ENCODE data around the gene HOXB4. TPM values are rescaled to one million over a fixed set of nuclear protein-coding genes. Genes with fewer than 3 reads are reported as not detected.

The HOXB4 gene
- total RNA-seq, 1 donor = 0.31 TPM

DNA sequence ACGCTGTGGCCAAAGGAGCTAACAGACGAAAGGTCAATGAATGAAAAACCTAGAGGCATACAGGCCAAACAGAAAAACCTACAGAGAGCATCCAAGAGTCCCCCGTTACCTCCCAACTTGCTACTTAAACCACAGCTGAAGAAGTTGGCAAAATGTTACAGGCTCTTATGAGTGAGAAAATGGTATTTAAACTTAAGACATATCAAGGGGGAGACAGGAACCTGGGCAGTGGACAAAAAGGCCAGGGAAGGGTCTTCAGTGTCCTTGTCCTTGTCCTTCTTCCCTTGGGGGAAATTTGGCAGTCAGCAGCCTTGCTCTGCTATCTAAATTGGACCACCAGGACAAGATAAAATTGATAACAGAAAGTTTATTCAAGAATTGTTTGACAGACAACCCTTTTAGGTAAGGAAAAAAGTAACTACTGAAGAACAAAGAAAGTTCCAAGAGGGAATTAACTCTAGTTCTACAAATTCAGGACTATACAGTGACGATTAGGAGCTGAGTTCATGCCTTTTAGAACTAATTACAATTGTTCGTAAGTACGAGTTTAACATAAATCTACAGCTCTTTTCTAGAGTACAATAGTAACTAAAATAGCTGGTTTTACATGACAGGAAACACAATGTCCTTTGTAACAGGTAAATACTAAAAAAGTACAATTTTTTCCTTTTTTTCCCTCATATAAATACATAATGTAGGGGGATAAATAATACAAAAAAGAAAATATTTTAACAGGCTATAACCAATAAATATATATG, 29.4 kb downstream of the HOXB4 start:
- H3K27me3 ChIP-seq (ENCODE audit: insufficient read depth, low read length) = peaks cover 36% of the 10 kb centered on the region
- peaks cover 35% of the 10 kb centered on the region for H3K4me1 ChIP-seq (ENCODE audit: insufficient read depth, low read length)
- H3K4me3 ChIP-seq (ENCODE audit: low read length) = no peak overlapping the region
- H3K9me3 ChIP-seq (ENCODE audit: low read depth, low read length) = no peaks in the 10 kb centered on the region

DNA sequence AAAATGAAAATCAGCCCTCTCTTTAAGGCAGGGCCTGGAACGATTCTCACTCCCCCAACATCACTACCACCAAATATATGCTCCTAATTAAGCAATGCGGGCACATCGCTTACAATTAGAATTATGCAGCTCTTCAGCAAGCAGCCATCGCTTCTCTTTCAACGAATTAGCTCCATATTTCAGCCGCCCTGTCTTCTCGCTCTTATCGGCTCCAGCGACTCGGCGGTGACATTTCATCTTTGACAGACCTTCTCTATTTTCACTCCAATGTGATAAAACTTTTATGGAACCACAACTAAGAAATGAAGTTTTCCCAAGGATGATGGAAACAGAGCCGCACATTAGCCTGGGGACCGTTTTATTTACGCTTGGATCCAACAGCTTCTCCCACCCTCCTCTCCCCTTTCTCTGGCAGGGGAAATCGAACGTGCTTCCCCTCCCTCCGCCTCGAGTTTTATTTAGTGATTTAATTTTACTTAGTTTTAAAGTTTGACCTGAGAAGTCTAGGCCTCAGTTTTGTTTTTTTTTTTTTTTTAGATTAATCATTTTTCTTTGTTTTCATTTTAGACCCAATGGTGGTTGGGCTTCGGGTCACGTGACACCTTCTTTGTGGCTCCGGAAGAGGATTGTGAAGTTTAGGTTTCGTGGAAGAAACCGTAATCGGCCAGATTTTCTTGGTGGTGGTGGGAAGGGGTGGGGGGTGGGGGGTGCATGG, 30.2 kb downstream of the HOXB4 start:
- Histone ChIP-seq H3K9me3 (ENCODE audit: low read depth, low read length) (no peaks in the 10 kb centered on the region), H3K27me3 (ENCODE audit: insufficient read depth, low read length) (peaks cover 40% of the 10 kb centered on the region), H3K4me3 (ENCODE audit: low read length) (peak overlapping the region; percentile 30), H3K4me1 (ENCODE audit: insufficient read depth, low read length) (peaks cover 41% of the 10 kb centered on the region)

DNA sequence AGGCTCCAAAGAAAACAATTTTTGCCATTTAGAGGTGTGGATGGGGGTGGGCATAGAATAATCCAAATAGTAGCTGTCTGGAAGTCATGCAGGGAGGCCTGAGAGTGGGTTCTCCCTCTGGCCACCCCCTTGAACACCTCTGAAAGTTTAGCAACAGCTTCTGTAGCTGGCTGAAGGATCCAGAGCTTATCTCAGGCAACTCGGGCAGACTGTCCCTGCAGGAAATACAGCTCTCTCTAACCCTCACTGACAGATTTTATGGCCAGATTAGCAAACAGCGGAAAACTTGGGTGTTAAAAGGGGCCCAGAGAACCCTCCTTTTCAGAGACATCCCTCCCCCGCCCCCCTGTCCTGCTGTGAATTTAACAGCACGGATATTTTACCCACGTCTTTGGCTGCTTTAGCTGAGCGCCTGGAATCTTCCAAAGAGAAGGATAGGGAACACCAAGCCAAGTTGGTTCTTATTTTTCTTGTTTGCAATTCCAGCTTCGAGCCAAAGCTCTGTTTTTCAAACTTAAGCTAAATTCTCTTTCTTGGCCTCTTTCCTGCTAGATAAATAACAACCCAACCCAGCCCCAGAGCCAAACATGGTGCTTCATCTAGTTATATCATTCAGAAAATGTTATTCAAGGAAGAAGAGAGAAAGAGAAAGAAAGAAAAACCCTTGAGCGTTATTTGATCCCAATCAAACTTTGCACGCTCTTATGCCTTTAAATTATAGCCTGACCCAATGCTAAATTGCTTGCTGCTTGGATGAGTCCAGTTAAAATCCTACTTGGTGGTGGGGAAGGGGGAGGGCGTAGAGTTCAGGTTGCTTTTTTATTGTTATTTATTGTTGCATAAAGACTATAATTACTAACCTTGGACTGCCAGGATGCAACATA, 31.0 kb downstream of the HOXB4 start:
- Histone ChIP-seq H3K4me3 (ENCODE audit: low read length) (no peak overlapping the region), H3K27me3 (ENCODE audit: insufficient read depth, low read length) (peaks cover 48% of the 10 kb centered on the region), H3K9me3 (ENCODE audit: low read depth, low read length) (no peaks in the 10 kb centered on the region), H3K4me1 (ENCODE audit: insufficient read depth, low read length) (peaks cover 48% of the 10 kb centered on the region)

DNA sequence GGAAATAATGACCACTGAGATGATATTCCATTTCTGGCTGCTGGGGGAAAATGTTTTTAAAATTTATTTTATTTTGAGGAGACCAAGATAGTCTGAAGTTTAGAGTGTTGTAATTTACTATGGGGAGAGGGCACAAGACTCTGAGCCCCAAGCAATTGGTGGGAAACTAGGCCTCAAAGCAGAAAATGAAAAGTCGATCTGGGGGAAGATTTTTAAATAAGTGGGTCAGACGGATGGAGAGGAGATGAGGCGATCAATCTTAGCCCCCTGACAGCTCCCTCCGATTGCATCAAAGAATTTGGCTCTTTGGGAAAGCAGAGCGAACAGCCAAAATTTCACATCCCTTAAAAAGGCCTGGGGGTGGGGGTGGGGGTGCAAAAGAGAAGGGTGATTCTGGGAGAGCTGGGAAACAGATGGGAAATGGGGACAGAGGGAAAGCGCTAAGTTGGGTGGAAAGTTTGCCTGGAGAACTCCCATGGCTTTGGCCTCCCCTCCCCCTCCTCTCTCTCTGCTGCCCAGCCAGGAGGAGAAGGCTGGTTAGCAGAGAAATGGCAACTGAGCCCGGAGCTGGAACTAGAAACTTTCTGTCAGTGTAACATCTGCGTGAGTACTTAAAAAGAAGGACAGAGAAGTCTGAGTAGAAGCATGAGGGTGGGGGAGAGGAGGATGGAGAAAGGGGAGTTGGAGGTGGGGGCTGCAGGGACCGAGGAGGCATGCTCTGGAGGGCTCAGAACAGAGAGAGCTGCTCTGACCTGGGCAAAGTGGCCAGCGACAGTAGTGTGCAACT, 31.8 kb downstream of the HOXB4 start:
- Histone ChIP-seq H3K9me3 (ENCODE audit: low read depth, low read length) (no peaks in the 10 kb centered on the region), H3K27me3 (ENCODE audit: insufficient read depth, low read length) (peaks cover 53% of the 10 kb centered on the region), H3K4me1 (ENCODE audit: insufficient read depth, low read length) (peaks cover 54% of the 10 kb centered on the region), H3K4me3 (ENCODE audit: low read length) (no peak overlapping the region)

DNA sequence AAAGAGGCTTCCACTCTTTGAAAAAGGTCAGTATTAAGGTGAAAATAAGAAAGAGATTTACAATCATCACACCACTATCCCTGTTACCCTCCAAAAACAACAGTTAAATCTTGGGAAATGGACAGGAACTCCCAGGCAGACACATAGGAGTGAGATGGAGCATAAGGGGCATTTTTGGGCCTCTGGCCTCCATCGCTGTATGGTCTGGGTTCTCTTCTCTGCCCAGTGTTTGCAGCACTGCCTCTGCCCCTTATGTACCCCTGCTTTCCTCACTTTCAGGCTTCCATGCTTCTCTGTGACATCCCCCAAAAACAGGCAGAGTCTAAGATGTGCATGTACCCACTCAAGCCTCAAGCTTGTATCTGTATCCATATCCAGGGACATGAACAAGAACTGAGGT, 32.6 kb downstream of the HOXB4 start:
- Histone ChIP-seq H3K4me3 (ENCODE audit: low read length) (no peak overlapping the region), H3K27me3 (ENCODE audit: insufficient read depth, low read length) (peaks cover 59% of the 10 kb centered on the region), H3K4me1 (ENCODE audit: insufficient read depth, low read length) (peaks cover 59% of the 10 kb centered on the region), H3K9me3 (ENCODE audit: low read depth, low read length) (no peaks in the 10 kb centered on the region)

DNA sequence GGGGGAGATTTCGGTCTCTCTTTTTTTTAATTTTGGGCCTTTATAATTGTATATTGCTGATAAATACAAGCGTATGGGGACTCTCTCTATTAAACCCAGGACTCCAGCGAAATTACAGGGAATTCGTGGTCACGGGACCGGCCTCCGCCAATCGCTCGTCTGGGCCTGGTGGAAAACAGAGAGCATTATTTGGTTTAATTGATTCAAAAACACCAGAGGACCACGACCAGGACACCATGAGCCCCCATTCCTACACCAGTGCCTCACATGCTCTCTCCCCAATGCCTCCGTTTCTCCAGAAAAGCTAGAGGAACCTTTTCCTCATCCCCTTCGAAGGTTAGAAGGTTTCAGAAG, 33.2 kb downstream of the HOXB4 start, which contains the start of gene HOXB2:
Gene HOXB2 (minus strand): TSS at position 88 of the 354 bp plus-strand sequence. CDS start 198 bp downstream, outside the sequence.
- H3K4me3 ChIP-seq (ENCODE audit: low read length) = peak within 1 kb of the TSS; percentile 49
- H3K4me1 ChIP-seq (ENCODE audit: insufficient read depth, low read length) = peaks cover 59% of the 10 kb centered on the region
- no peaks in the 10 kb centered on the region for H3K9me3 ChIP-seq (ENCODE audit: low read depth, low read length)
- peaks cover 64% of the 10 kb centered on the region for H3K27me3 ChIP-seq (ENCODE audit: insufficient read depth, low read length)

DNA sequence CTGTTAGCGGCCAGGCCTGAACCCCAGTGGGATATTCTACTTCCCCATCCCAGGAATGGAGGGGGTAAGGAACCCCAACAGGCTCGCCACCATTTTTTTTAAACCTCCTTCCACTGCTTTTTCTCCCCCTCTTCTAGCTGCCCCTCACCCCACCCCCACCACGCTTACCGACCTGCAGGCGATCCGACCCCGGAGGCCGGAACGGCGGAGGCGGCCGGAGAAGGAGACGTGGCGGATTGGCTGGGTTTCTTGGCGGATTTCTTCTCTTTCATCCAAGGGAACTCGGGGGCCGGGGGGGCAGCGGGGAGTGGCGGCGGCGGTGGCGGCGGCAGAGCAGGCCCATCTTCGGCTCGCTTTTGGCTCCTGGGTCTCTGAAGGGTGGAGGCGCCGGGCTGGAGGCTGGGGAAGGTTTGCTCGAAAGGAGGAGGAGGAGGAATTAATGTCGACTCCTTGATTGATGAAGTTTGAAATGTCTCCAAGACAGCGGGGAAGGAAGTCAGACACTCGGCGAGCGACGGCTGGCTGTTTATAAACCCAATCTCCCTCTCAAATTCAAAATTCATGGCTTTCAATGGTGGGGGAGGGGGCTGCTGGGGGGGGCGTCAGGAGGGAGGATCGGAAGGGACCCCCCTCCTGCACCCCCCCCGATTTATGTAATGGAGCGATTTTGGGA, 33.7 kb downstream of the HOXB4 start:
- peak overlapping the region; percentile 49 for H3K4me3 ChIP-seq (ENCODE audit: low read length)
- peaks cover 69% of the 10 kb centered on the region for H3K27me3 ChIP-seq (ENCODE audit: insufficient read depth, low read length)
- no peaks in the 10 kb centered on the region for H3K9me3 ChIP-seq (ENCODE audit: low read depth, low read length)
- peaks cover 59% of the 10 kb centered on the region for H3K4me1 ChIP-seq (ENCODE audit: insufficient read depth, low read length)

DNA sequence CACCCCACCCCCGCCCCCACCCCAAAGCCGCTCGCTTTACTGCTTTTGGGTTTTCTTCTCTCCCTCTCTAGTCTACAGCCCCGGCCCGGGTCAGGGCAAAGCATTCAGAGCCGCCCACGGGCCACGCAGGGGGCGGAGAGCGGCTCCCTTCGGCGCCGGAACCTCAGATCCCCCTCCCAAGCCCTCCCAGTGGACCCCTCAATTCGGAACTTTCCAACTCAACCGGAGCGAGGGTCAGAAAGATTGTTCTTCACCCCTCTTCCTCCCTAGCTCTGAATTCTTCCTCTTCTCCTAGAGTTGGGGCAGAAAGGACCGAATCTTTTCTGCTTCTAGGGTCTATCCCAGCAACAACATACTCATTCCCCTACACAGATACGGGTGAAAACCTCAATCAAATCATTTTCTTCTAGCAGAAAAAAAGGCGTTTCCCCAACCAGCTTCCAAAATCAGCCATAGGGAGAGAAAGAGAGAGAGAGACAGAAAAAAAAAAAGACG, 34.2 kb downstream of the HOXB4 start:
- Histone ChIP-seq H3K4me3 (ENCODE audit: low read length) (peak overlapping the region; percentile 49), H3K27me3 (ENCODE audit: insufficient read depth, low read length) (peaks cover 74% of the 10 kb centered on the region), H3K4me1 (ENCODE audit: insufficient read depth, low read length) (peaks cover 59% of the 10 kb centered on the region), H3K9me3 (ENCODE audit: low read depth, low read length) (no peaks in the 10 kb centered on the region)

DNA sequence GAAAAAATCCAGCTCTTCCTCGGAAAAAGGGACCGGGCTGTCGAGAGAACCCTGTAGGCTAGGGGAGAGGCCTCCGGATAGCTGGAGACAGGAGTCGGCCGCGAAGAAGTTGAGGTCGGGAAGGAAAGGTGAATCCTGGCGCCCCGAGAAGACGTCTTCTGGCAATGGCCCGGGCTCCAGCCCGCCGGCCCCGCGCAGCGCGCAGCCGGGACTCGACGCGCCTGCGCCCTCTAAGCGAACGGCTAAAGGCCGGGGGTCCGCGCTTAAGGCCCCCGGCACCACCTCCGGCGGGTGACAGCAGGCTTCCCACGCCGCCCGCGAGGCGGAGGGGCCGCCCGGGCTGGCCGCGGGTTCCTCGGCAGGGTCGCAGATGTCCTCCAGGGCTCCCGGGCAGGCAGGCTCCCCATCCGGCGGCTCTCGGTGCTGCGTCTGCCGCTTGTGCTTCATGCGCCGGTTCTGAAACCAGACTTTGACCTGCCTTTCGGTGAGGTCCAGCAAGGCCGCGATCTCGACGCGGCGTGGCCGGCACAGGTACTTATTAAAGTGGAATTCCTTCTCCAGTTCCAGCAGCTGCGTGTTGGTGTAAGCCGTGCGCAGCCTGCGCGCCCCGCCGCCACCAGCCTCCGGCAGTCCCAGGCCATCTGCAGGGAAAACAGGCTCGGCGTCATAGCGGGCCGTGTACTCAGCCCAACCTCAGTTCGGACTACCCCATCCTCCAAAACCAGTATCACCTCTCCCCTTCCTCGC, 34.9 kb downstream of the HOXB4 start:
- Histone ChIP-seq H3K9me3 (ENCODE audit: low read depth, low read length) (no peaks in the 10 kb centered on the region), H3K4me3 (ENCODE audit: low read length) (peak overlapping the region; percentile 49), H3K4me1 (ENCODE audit: insufficient read depth, low read length) (peaks cover 54% of the 10 kb centered on the region), H3K27me3 (ENCODE audit: insufficient read depth, low read length) (peaks cover 70% of the 10 kb centered on the region)

DNA sequence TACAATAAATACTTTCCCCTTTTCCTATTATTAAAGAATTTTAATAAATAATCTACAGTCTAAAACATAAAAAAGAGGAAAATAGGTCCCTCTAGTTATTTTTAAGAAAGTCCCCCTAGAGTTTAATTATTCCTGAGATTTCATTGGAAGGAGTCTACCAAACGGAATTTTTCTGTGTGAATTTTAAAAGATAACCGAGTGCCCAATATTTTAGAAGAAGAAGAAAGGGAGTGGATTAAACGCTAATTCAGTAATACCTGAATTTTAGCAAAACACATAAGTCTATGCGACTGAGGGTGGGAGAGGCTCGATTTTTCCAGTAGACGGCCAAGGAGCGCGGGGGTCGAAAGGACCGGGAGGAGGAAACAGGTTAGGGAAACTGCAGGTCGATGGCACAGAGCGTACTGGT, 35.4 kb downstream of the HOXB4 start:
- peak overlapping the region; percentile 49 for H3K4me3 ChIP-seq (ENCODE audit: low read length)
- H3K4me1 ChIP-seq (ENCODE audit: insufficient read depth, low read length) = peaks cover 49% of the 10 kb centered on the region
- peaks cover 67% of the 10 kb centered on the region for H3K27me3 ChIP-seq (ENCODE audit: insufficient read depth, low read length)
- no peaks in the 10 kb centered on the region for H3K9me3 ChIP-seq (ENCODE audit: low read depth, low read length)

DNA sequence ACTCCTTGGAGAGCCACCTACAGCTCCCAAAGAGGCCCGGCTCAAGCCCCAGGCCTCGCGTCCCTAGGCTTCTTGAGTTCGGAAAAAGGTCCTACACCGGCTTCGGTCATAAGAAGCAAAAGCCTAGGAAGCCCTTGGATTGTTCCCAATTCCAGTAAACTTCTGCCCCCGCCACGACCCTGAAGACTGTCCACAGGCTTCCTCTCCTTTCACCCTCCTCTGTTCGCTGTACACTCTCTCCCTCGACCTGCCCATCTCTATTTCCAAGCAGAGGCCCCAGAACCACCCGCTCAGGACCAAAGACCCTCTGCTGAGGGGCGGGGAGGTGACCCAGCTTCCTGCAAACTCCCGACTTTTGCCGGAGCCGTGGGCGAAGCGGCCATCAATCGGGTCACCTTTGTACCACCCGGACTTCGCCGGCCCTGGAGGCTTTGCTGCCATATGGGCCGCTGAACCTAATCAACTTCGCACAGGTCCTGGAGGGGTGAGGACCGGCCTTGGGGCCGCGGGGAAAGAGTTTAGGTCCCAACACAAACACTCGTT, 36.0 kb downstream of the HOXB4 start:
- peak overlapping the region; percentile 49 for H3K4me3 ChIP-seq (ENCODE audit: low read length)
- peaks cover 61% of the 10 kb centered on the region for H3K27me3 ChIP-seq (ENCODE audit: insufficient read depth, low read length)
- peaks cover 45% of the 10 kb centered on the region for H3K4me1 ChIP-seq (ENCODE audit: insufficient read depth, low read length)

DNA sequence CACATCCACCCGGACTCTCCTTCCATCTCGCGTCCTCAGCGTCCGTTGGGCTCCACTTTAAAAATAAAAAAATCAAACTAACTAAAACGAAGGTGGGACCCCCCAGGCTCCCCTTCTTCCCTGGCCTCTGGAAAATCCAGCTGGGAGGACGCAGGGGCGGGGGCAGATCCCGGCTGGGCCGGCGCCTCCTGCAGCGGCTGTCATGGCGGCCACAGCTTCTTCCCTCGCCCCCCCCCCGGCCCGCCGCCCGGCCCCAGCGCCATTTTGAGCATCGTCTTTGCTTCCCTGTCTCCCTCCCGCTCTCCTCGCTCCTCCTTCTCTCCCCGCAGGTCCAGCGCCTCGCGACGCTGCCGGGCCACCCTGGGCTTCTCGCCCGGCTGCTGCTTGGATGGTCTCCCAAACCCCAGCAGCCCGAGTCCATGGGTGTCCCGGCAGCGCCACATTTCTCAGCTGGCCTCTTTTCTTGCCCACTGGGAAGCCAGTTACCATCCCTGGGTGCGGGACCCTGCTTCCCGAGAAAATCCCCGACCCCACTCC, 36.5 kb downstream of the HOXB4 start:
- H3K4me1 ChIP-seq (ENCODE audit: insufficient read depth, low read length) = peaks cover 40% of the 10 kb centered on the region
- peaks cover 56% of the 10 kb centered on the region for H3K27me3 ChIP-seq (ENCODE audit: insufficient read depth, low read length)
- H3K9me3 ChIP-seq (ENCODE audit: low read depth, low read length) = no peaks in the 10 kb centered on the region
- H3K4me3 ChIP-seq (ENCODE audit: low read length) = peak overlapping the region; percentile 49

More for the DNA sequence above, 36.0 kb downstream of the HOXB4 start:
- no peaks in the 10 kb centered on the region for H3K9me3 ChIP-seq (ENCODE audit: low read depth, low read length)
